Hepatocyte (in vitro differentiated cells): Measurements from ENCODE around the gene ZNF805.

Experiments used
- CTCF ChIP-seq: fragments of 200-600 bp; sonication (generic); IDR thresholded peaks from 2 replicates; pipeline ENCODE4 v1.5.1; 2016; ENCODE audit warnings: antibody characterized with exemption, mild to moderate bottlenecking; ENCODE audit not compliant: poor library complexity
- EZH2 ChIP-seq: fragments of 200-600 bp; sonication (generic); IDR thresholded peaks from 2 replicates; pipeline ENCODE4 v1.6.1; 2016; ENCODE audit warnings: antibody characterized with exemption, mild to moderate bottlenecking, borderline replicate concordance

- TF ChIP-seq CTCF = no peak
- no peak for TF ChIP-seq EZH2
These were observed 21.6 kb downstream of the ZNF805 start for GRCh38 chr19:57262044-57262443.
